Measurements from ENCODE around the gene ENAM. TPM values are rescaled to one million over a fixed set of nuclear protein-coding genes. Genes with fewer than 3 reads are reported as not detected.

Gene ENAM
- total and polyA plus RNA-seq, 10 donors = 0.02 to 0.30 (median 0.15) TPM; not detected in 6

GRCh38 chr4:70607334-70607853 lies 21.1 kb upstream of the ENAM start:
- no peak for TF ChIP-seq POLR2A (IDR thresholded peaks at IDR 0.05)
- TF ChIP-seq CTCF (IDR thresholded peaks at IDR 0.05 in 8 of 11, conservative IDR thresholded peaks at IDR 0.05 in 3 of 11) = no peak
- no peak for TF ChIP-seq POLR2AphosphoS5 (IDR thresholded peaks at IDR 0.05)
- no peak for DNase-seq
- H3K4me3 ChIP-seq = no peak overlapping the region
- H3K9me3 ChIP-seq = no peaks in the 10 kb centered on the region
- no peaks in the 10 kb centered on the region for H3K36me3 ChIP-seq
- H3K27me3 ChIP-seq (replicated peaks in 1 of 7) = no peaks in the 10 kb centered on the region
- 84 to 95% (median 87%) methylated on average over 3 of the region's 3 CpGs for WGBS, 5 donors
- no peak overlapping the region for H3K27ac ChIP-seq
- H3K4me1 ChIP-seq = no peaks in the 10 kb centered on the region
- intact Hi-C loops (cut with DNase I; ENCODE audit: low total_unique reads) = no loop called here

DNA sequence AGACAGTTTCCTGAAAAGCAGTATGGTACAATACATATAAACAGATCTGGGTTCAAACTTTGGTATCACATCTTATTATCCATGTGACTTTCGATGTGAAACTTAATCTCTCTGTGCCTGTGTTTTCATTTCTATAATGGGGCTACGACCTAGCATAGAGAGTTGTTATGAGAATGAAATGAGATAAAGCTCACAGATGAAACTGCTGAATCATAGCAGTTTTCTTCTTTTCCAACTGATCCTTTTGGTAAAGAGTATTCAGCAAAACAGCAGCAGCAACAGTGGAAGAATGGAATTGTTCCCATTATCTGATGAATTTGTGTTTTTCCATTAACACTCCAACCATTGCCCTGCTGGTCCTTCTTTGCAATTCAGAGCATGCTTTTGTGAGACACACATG lies 20.2 kb upstream of the ENAM start:
- TF ChIP-seq POLR2AphosphoS5 (IDR thresholded peaks at IDR 0.05) (no peak), CTCF (IDR thresholded peaks at IDR 0.05 in 8 of 11, conservative IDR thresholded peaks at IDR 0.05 in 3 of 11) (no peak), POLR2A (IDR thresholded peaks at IDR 0.05) (no peak)
- no peaks in the 10 kb centered on the region for H3K9me3 ChIP-seq
- DNase-seq = no peak
- no peaks in the 10 kb centered on the region for H3K27me3 ChIP-seq (replicated peaks in 1 of 7)
- 73 to 89% (median 76%) methylated on average over 2 of the region's 2 CpGs for WGBS, 5 donors
- H3K4me3 ChIP-seq = no peak overlapping the region
- H3K27ac ChIP-seq = no peak overlapping the region
- intact Hi-C loops (cut with DNase I; ENCODE audit: low total_unique reads) = no loop called here
- H3K4me1 ChIP-seq = peaks cover 0 to 4% (median 0%) of the 10 kb centered on the region in 6 donors
- no peaks in the 10 kb centered on the region for H3K36me3 ChIP-seq

- H3K9me3 ChIP-seq = peaks cover 0 to under 1% (median 0%) of the 10 kb centered on the region in 8 donors
- no peaks in the 10 kb centered on the region for H3K27me3 ChIP-seq (replicated peaks in 1 of 7)
- no peak for TF ChIP-seq POLR2AphosphoS5 (IDR thresholded peaks at IDR 0.05)
- TF ChIP-seq POLR2A (IDR thresholded peaks at IDR 0.05) = no peak
- no peak for TF ChIP-seq CTCF (IDR thresholded peaks at IDR 0.05 in 8 of 11, conservative IDR thresholded peaks at IDR 0.05 in 3 of 11)
- peak overlapping the region in 6 of 8 donors; percentile 52 to 67 (median 56) for H3K27ac ChIP-seq
- 17 to 20% (median 19%) methylated on average over 9 of the region's 9 CpGs for WGBS, 5 donors
- intact Hi-C loops (cut with DNase I; ENCODE audit: low total_unique reads) = no loop called here
- H3K36me3 ChIP-seq = no peaks in the 10 kb centered on the region
- peaks cover 0 to 19% (median 4%) of the 10 kb centered on the region in 6 donors for H3K4me1 ChIP-seq
- DNase-seq = no peak
- peak overlapping the region in 6 of 8 donors; percentile 1 to 53 (median 10) for H3K4me3 ChIP-seq
These were observed 15.0 kb upstream of the ENAM start for GRCh38 chr4:70613306-70614183.

- no peak for TF ChIP-seq CTCF (IDR thresholded peaks at IDR 0.05 in 8 of 11, conservative IDR thresholded peaks at IDR 0.05 in 3 of 11)
- TF ChIP-seq POLR2A (IDR thresholded peaks at IDR 0.05) = no peak
- no peak for TF ChIP-seq POLR2AphosphoS5 (IDR thresholded peaks at IDR 0.05)
- H3K36me3 ChIP-seq = no peaks in the 10 kb centered on the region
- no peak for DNase-seq
- intact Hi-C loops (cut with DNase I; ENCODE audit: low total_unique reads) = no loop called here
- peaks cover 0 to 7% (median 0%) of the 10 kb centered on the region in 8 donors for H3K9me3 ChIP-seq
- H3K4me1 ChIP-seq = peaks cover 0 to 19% (median 4%) of the 10 kb centered on the region in 6 donors
- peak overlapping the region in 5 of 8 donors; percentile 4 to 53 (median 15) for H3K4me3 ChIP-seq
- no peaks in the 10 kb centered on the region for H3K27me3 ChIP-seq (replicated peaks in 1 of 7)
- H3K27ac ChIP-seq = peak overlapping the region in 6 of 8 donors; percentile 52 to 67 (median 56)
- WGBS, 5 donors = 41 to 75% (median 63%) methylated on average over 3 of the region's 3 CpGs
These were observed 14.4 kb upstream of the ENAM start for GRCh38 chr4:70614184-70614555.
